GM12875 (cell line): ENCODE measurements around the gene EPAS1.

Experiments used
- H3K4me3 ChIP-seq: one replicate; pipeline ENCODE4 v1.5.1; 2011; ENCODE audit warnings: low read depth, low read length, control low read depth
- CTCF ChIP-seq: IDR thresholded peaks from 2 replicates; pipeline ENCODE4 v1.5.1; 2011; ENCODE audit warnings: low read depth, mild to moderate bottlenecking, control low read depth, inconsistent platforms, low read length, moderate library complexity, borderline replicate concordance; ENCODE audit not compliant: insufficient read depth

The EPAS1 gene

GRCh38 chr2:46300406-46300832 lies 3.2 kb downstream of the EPAS1 start:
- H3K4me3 ChIP-seq, result no peak overlapping the region
- no peak for TF ChIP-seq CTCF

- no peak for TF ChIP-seq CTCF
- H3K4me3 ChIP-seq, result no peak overlapping the region
These were observed 4.9 kb downstream of the EPAS1 start for GRCh38 chr2:46302005-46302695.

GRCh38 chr2:46303233-46303632 lies 6.0 kb downstream of the EPAS1 start:
- H3K4me3 ChIP-seq, result no peak overlapping the region
- TF ChIP-seq CTCF, result no peak

GRCh38 chr2:46303822-46304221 lies 6.6 kb downstream of the EPAS1 start:
- TF ChIP-seq CTCF, result no peak
- no peak overlapping the region for H3K4me3 ChIP-seq

- no peak overlapping the region for H3K4me3 ChIP-seq
- no peak for TF ChIP-seq CTCF
These were observed 7.4 kb downstream of the EPAS1 start for GRCh38 chr2:46304635-46305034.

- no peak for TF ChIP-seq CTCF
These were observed 8.0 kb downstream of the EPAS1 start for GRCh38 chr2:46305187-46305586.

GRCh38 chr2:46305767-46306166 lies 8.6 kb downstream of the EPAS1 start:
- H3K4me3 ChIP-seq, result no peak overlapping the region
- TF ChIP-seq CTCF, result no peak

More at GRCh38 chr2:46305187-46305586, 8.0 kb downstream of the EPAS1 start:
- H3K4me3 ChIP-seq, result no peak overlapping the region
